ENCODE results near the gene DNAJC4. TPM values are rescaled to one million over a fixed set of nuclear protein-coding genes. Genes with fewer than 3 reads are reported as not detected.
A peak's percentile ranks its signal among the peaks of the same experiment; 100 is the strongest.

DNAJC4 gene
- total and polyA plus RNA-seq, 9 of the 15 experiments (the other 6 are each of a cell fraction or from before 2014, with no cell fraction given): 4.0 to 32.6 (median 19.9) TPM

DNA sequence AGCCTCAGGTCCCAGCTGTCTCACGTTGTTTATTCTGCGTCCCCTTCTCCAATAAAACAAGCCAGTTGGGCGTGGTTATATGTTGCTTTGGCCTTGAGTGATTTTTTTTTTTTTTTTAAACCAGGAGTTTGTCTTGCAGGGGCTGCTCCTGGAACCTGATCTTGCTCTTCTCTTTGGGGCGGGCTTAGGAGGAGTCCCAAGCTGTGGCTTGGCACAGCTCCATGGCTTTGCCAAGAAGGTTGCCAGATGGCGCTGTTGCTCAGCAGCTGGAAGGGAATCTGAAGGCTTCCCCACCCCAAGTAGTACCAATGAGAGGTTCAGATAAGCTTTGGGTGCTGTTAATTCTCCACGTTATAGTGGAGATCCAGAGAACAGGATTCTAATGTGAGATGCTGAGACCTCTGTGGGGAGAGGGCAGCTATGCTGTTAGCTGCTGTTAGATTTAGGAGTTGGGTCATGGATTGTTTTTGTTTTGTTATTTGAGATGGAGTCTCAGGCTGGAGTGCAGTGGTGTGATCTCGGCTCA is 25.8 kb upstream of the DNAJC4 start (continued):
- TF ChIP-seq, protein P1, sequence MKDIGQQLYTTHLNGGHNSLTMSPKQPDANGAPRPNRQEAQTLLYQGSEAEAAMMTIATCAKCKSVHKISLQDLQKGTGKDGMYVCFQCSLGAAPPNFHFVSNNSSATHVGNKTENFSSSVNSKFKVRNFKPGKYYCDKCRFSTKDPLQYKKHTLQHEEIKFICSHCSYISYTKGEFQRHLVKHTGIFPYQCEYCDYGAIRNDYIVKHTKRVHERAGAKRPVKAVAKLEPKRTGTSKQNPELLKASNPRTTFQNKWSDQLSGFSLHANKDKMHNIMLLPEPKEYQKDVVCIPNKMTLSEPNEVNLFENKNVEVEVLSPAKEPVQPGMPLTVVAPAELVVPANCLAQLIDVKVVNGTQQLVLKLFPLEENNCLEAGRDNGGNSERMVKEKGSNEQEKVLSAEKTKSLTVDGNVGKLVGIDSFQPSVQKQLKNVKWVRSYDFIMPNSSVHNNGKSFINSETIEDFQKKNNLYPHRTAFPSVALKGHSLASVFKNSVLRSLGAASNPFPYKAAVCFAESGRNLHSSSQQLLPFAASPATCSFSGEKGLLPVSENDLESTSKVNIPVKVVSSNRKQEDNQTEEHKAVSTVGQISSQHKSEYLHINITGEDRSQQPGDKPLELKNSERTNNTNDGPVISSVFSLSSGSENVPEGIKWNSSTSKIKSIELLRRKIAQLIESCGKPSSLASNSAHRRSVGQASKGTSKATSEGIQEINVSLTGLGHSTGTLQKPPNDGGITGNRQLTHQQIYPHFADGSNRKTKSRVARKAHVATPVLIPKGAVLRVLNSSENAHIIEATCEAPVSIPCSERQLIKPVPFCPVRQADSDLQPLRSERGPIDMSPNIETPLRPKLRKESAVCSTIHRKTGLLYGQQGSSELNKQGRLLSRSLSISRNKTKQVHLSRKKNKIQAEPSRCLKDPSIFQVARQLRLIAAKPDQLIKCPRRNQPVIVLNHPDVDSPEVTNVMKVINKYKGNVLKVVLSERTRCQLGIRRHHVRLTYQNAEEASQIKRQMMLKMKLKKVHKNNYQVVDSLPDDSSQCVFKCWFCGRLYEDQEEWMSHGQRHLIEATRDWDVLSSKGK (CRISPR knock-in tag; IDR thresholded peaks at IDR 0.05): no peak
- TF ChIP-seq, protein P2, sequence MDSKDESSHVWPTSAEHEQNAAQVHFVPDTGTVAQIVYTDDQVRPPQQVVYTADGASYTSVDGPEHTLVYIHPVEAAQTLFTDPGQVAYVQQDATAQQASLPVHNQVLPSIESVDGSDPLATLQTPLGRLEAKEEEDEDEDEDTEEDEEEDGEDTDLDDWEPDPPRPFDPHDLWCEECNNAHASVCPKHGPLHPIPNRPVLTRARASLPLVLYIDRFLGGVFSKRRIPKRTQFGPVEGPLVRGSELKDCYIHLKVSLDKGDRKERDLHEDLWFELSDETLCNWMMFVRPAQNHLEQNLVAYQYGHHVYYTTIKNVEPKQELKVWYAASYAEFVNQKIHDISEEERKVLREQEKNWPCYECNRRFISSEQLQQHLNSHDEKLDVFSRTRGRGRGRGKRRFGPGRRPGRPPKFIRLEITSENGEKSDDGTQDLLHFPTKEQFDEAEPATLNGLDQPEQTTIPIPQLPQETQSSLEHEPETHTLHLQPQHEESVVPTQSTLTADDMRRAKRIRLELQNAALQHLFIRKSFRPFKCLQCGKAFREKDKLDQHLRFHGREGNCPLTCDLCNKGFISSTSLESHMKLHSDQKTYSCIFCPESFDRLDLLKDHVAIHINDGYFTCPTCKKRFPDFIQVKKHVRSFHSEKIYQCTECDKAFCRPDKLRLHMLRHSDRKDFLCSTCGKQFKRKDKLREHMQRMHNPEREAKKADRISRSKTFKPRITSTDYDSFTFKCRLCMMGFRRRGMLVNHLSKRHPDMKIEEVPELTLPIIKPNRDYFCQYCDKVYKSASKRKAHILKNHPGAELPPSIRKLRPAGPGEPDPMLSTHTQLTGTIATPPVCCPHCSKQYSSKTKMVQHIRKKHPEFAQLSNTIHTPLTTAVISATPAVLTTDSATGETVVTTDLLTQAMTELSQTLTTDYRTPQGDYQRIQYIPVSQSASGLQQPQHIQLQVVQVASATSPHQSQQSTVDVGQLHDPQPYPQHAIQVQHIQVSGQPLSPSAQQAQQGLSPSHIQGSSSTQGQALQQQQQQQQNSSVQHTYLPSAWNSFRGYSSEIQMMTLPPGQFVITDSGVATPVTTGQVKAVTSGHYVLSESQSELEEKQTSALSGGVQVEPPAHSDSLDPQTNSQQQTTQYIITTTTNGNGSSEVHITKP (IDR thresholded peaks at IDR 0.05; ENCODE audit: partially characterized antibody): no peak
- TF ChIP-seq, protein P3, sequence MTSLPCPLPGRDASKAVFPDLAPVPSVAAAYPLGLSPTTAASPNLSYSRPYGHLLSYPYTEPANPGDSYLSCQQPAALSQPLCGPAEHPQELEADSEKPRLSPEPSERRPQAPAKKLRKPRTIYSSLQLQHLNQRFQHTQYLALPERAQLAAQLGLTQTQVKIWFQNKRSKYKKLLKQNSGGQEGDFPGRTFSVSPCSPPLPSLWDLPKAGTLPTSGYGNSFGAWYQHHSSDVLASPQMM (CRISPR knock-in tag; IDR thresholded peaks at IDR 0.05): no peak
- TF ChIP-seq RBFOX2 (IDR thresholded peaks at IDR 0.05; ENCODE audit: low read depth, low read length): no peak; the same call in 1 of the 2 replicates
- no peak for TF ChIP-seq ZNF764 (CRISPR knock-in tag; IDR thresholded peaks at IDR 0.05; ENCODE audit: low read depth)
- TF ChIP-seq SMC3 (conservative IDR thresholded peaks at IDR 0.05; ENCODE audit: insufficient read depth, low read depth, low read length): peak; percentile 83
- TF ChIP-seq, protein P4, sequence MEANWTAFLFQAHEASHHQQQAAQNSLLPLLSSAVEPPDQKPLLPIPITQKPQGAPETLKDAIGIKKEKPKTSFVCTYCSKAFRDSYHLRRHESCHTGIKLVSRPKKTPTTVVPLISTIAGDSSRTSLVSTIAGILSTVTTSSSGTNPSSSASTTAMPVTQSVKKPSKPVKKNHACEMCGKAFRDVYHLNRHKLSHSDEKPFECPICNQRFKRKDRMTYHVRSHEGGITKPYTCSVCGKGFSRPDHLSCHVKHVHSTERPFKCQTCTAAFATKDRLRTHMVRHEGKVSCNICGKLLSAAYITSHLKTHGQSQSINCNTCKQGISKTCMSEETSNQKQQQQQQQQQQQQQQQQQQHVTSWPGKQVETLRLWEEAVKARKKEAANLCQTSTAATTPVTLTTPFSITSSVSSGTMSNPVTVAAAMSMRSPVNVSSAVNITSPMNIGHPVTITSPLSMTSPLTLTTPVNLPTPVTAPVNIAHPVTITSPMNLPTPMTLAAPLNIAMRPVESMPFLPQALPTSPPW (CRISPR knock-in tag; IDR thresholded peaks at IDR 0.05): peak; percentile 65; the same call in 1 of the 2 replicates
- peak; percentile 39; the same call in 1 of the 2 replicates for TF ChIP-seq KLF16 (IDR thresholded peaks at IDR 0.05)
- TF ChIP-seq, protein P5, sequence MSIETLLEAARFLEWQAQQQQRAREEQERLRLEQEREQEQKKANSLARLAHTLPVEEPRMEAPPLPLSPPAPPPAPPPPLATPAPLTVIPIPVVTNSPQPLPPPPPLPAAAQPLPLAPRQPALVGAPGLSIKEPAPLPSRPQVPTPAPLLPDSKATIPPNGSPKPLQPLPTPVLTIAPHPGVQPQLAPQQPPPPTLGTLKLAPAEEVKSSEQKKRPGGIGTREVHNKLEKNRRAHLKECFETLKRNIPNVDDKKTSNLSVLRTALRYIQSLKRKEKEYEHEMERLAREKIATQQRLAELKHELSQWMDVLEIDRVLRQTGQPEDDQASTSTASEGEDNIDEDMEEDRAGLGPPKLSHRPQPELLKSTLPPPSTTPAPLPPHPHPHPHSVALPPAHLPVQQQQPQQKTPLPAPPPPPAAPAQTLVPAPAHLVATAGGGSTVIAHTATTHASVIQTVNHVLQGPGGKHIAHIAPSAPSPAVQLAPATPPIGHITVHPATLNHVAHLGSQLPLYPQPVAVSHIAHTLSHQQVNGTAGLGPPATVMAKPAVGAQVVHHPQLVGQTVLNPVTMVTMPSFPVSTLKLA (conservative IDR thresholded peaks at IDR 0.05): peak in 1 of 2 experiments; percentile 52; a peak in 1 of 4 replicates
- no peak for TF ChIP-seq PTTG1 (tag; IDR thresholded peaks at IDR 0.05; ENCODE audit: low read depth)
- TF ChIP-seq, protein P6, sequence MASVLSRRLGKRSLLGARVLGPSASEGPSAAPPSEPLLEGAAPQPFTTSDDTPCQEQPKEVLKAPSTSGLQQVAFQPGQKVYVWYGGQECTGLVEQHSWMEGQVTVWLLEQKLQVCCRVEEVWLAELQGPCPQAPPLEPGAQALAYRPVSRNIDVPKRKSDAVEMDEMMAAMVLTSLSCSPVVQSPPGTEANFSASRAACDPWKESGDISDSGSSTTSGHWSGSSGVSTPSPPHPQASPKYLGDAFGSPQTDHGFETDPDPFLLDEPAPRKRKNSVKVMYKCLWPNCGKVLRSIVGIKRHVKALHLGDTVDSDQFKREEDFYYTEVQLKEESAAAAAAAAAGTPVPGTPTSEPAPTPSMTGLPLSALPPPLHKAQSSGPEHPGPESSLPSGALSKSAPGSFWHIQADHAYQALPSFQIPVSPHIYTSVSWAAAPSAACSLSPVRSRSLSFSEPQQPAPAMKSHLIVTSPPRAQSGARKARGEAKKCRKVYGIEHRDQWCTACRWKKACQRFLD (CRISPR knock-in tag; IDR thresholded peaks at IDR 0.05): no peak
- no peak for TF ChIP-seq HOXB6 (CRISPR knock-in tag; IDR thresholded peaks at IDR 0.05; ENCODE audit: borderline replicate concordance)
- no peak for TF ChIP-seq ZNF583 (CRISPR knock-in tag; IDR thresholded peaks at IDR 0.05)
- TF ChIP-seq BACH1 (tag; IDR thresholded peaks at IDR 0.05): no peak
- TF ChIP-seq ZNF780A (CRISPR knock-in tag; IDR thresholded peaks at IDR 0.05): no peak
